Activated CD4-positive, alpha-beta T cell treated with anti-CD3 and anti-CD28 coated beads for 48 hours (primary cell): Measurements from ENCODE around the gene VPS16.
A peak's percentile ranks its signal among the peaks of the same experiment; 100 is the strongest.

Experiments
- DNase-seq: peaks from one replicate; pipeline ENCODE4 v3.0.0-alpha.2; 2020

VPS16 gene

DNA sequence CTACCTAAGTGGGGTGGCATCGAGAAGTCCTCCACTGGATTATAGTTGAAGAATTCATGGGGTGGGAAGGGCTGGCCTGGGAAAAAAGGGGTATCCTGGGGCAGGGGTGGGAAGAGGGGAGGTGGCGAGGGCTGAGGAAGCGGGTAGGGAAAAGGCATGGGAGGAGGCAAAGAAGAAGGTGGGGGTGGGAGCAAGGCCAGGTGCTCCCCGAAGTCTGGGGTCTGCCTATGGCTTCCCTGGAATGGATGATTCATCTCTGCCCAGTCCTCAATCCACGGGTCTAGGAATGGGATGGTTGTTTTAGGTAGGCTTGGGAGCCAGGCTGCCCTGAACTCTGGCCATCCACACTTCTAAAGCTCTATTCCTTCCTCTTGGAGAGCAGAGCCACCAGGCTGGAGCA is 4.5 kb upstream of the VPS16 start:
- DNase-seq, result no peak

DNA sequence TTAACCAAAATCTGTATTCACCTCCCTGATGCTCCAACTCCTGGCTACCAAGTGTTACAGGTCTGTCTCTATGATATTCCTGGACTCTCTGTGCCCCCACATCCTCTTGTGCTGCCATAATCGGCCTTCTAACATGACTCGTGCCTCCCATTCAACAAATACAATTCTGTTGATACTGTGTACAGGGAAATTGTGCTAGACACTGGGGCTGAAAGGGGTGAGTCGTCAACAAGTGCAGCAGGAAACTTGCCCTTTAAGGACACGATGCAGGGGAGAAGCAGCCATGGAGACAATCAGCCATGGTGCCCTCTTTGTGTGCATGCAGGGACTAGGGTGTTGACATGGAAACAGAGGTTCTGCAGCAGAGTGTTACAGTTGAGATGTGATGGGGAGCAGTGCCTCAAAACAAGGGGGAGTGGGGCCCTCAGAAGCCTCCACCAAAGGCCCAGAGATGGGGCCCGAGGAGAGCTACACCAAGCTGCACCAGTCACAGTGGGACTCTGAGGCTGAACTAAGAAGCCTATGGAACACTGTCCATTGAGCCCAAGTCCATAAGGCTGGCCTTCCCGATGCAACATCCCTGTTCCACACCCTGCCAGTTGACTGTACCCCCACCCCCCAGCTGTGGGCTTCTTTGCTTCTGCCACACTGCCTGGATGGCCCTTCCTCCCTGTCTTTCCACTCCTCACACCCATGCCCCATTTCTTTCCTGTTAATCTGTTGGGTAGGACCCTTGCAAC is 3.2 kb upstream of the VPS16 start:
- no peak for DNase-seq

DNA sequence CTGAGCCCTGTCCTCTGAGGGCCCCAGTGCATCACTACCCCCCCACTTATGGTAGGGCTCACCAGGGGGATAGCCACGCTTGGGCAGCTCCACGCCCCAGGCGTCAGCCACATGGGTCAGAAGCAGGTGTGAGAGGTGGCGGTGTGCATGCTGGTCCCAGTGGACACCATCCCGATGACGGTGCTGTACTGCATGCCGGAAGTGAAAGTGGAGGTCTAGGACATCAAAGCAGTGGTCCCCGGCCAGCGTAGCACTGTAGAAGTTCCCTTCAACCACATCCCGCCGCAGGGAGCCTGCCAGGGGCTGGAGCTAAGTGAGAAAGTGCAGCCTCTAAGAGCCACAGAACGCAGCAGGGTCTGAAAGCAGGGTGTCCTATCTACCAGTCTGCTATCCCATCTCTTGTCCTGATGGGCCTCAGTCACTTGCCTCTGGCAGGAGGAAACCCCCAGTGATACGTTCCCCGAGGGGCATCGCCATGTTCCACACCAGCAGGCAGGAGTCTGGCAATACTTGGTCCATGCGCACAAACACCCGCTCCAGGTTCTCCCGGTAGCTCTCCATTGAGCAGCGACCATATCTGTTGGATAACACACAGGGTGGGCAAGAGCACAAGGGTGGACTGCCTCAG is 2.3 kb upstream of the VPS16 start:
- no peak for DNase-seq

DNA sequence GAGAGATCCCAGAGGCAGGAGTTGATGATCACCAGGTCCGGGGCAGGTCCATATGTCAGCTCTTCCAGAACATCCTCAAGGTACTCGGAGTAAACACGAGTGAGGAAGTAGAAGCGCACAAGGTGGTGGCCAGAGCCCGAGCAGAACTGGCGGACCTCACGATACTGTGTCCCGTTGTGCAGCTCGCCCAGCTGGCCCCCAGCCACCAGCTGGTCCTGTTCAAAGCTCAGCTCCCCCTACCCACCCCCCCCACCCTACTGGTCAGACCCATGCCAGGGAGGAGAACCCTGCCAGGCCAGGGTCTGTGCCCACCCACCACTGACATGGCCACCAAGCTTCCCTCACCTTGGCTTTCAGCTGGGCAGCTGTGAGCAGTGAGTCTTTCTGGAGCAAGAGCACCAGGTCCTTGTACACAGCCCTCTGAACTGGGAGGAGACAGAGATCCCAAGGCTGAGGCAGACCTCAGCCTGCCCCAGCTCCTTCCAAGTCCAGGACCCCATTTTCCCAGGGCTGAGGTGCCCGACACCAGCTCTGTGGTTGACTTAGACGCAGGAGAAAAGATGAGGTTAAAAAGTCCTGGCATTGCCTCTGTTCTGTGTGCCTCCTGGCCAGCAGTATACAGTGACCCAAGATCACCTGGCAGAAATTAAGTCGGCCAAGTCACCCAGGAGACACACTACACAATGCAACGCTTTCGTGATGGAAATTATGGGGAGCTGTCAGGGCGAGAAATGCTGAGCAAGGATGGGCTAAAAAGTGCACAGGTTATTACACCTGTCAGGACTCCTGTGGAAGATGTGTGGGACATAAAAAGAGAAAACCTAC is 1.5 kb upstream of the VPS16 start:
- DNase-seq, result no peak

DNA sequence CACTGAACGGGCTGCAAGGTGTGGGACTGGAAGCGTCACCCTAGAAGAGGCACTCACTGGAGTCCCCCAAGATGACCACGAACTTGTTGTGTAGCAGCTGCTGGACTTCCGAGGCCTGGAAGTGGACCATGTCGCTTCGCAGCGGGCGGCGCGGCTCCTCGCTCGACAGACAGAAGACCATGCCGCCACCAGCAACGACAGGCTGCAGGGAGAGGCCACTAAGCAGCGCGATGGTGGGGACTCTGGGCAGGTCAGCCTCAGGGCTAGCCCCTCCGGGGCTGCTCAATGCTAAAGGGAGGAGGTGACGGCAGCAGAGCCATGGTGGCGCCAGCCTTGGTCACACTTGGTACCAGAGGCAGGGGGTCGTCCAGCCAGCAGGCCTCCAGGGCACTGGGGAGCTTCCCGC is 810 bp upstream of the VPS16 start:
- no peak for DNase-seq

DNA sequence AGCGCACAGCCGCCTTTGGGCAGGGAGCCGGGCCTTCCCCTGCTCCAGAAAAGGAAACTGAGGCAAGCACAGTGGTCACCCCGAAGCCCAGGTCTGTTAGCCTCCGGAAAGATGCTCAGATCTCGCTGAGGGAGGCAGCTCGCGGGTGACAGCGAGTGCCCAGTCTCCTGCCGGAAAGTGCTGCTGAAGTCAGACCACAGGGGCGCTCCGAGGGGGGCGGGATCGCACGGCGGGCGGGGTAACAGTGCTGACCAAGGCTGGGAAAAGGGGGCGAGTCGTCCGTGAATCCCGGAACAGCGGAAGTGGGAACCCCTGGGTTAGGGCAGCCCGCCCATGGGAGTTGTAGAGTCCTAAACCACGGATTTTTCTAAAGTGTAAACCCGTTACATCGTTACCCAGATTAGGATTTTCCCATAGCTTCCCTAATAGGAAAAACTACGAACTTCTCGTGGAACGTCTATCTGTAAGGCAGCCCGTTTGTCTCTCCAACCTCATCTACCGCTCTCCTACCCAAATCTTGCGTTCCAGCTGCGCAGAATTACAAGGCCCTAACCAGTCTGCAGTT is 504 bp downstream of the VPS16 start:
- peak; percentile 53 for DNase-seq

DNA sequence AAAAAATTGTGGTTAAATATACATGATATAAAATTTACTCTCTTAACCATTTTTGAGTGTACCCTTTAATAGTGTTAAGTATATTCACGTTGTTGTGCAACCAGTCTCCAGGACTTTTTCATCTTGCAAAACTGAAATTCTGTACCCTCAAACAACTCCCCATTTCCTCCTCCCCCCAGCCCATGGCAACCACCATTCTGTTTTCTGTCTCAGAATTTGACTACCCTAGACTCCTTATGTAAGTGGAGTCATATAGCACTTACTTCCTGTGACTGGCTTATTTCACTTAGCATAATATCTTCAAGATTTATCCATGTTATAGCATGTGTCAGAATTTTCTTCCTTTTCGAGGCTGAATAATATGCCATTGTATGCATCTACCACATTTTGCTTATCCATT is 5.1 kb downstream of the VPS16 start:
- no peak for DNase-seq

DNA sequence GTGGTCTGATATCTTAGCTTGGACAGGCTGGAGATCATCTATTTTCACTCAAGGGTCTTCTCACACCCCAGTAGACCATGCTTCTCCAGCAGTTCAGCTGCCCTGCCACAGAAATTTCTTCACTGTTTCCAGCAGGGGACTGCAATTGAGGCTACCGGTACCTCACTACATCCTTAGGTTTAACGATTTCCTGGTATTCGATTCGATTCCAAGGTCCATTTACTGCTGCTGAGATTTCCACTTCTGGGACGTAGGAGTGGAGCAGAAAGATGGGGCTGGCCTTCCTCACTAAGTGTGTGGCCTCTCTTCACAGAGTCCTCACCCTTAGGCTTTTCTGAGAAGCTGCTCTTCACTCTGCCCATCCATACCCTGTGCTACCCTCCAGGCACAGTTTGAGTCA is 6.2 kb downstream of the VPS16 start:
- DNase-seq, result no peak

DNA sequence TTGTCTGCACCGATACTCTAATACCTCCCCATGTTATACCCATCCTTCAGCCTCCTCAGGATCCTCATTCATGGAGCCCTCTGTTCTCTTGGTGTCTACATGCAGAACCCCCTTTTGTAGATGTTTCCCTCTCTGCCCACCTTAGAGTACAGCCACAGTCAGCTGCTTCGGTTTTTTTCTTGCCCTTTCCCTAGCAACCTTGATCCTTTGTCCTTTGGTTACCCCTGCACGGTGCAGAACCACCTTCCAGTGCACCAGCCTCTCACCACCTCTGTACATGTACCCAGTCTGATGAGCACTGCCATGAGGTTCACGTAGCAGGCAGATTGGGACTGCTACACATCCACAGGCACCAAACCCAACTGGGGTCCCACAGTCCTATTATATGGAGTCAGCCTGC is 7.3 kb downstream of the VPS16 start:
- DNase-seq, result no peak

DNA sequence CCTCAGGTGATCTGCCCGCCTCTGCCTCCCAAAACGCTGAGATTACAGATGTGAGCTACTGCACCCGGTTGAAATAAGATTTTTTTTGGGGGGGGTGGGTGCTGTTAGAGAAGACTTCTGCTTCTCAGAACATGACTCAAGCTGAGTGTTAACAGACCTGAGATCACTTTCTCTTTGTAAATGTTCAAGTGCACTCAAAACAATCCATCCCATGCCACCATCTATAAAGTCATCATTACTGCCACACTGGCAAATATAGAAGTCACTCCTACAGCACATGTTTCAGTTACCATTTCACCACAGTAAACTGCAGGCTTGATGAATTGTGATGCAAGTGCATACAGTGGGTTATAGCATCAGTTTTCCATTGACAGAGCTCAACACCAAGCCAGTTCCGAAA is 9.0 kb downstream of the VPS16 start:
- no peak for DNase-seq

DNA sequence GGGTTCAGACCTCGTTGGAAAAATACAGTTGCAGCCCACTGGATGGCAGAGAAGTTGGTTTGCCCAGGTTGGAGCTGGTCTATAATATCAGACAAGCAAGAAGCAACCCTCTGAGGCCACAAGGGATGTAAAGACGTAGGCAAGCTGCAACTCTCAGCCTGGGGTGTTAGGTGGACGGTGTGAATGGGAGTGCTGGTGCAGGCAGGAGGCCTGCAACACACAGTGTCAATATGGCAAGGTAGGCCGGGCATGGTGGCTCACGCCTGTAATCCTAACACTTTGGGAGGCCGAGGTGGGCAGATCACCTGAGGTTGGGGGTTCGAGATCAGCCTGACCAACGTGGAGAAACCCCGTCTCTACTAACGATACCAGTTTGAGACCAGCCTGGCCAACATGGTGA is 10.5 kb downstream of the VPS16 start:
- DNase-seq, result no peak

DNA sequence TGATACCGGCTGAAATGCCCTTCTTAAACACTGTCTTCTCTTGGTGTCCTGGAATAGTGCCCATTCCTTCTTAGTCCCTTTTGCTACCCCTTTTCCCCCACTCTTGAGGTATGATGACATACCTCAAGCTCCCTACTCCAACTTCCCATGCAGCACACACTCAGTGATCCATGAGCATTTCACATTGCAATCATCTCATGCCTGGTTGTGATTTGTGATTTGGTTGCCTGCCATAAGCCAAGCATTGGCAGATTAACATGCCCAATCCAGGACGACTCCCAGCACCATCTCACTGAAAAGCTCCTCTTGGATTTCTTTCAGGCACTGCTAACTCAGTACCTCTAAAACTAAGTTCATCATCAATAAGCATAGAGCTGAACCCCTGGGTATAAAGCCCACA is 18.0 kb downstream of the VPS16 start:
- DNase-seq, result no peak

DNA sequence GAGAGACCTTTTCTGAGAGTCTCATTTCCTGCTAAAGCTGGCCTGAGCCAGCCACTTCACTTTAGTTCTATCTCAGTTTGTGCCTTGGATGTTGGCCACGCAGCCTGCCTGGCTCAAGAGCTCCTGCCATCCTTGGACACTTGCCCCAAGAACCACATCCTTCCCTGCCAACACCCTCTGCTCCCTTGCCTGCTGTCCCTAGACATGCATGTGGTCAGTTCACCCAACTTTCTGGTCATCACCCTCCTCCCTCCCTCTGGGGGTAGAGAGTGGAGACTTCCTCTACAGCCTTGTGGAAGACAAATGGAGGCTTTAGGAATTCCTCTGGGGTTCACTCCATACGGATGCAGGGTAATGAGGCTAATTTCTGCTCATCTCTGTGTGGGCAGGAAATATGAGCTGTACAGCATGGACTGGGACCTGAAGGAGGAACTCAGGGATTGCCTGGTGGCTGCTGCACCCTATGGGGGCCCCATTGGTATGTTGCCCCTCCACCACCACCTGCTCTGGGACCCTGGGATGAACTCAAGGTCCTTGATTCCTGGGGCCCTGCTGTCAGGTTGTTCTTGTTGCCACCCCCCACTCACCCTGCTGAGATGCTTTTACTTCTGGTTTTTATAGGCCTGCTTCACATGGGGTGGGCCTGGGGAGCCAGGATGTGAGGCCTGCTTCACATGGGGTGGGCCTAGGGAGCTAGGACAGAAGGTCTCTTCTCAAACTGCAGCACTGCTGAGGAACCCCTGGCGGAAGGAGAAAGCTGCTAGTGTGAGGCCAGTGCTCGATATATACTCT is 19.0 kb downstream of the VPS16 start:
- no peak for DNase-seq

DNA sequence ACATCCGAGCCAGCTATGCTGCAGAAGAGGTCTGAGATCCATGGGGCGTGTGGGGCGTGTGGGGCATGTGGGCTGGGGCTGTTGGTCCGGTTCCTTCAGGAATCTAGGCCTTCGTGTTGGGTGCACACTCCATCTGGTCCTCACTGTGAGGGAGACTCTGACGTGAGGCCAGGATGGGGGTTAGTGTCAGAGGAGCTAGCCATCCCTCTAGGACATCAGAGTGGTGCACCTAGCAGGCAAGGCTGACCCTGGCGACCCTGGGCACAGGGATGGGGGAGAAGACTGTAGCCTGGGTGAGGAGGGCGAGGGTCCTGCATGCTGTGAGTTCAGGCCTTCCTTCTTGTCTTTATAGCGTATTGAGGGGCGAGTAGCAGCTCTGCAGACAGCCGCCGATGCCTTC is 24.1 kb downstream of the VPS16 start:
- DNase-seq, result no peak

DNA sequence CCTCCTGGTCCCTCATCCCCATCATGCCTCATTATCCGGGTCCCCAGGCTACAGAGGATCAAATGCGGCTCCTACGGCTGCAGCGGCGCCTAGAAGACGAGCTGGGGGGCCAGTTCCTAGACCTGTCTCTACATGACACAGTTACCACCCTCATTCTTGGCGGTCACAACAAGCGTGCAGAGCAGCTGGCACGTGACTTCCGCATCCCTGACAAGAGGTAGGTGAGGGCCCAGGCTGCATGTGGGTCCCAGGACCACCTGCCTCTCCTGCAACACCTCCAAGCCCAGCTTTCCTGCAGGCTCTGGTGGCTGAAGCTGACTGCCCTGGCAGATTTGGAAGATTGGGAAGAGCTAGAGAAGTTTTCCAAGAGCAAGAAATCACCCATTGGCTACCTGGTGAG is 24.6 kb downstream of the VPS16 start:
- no peak for DNase-seq

DNA sequence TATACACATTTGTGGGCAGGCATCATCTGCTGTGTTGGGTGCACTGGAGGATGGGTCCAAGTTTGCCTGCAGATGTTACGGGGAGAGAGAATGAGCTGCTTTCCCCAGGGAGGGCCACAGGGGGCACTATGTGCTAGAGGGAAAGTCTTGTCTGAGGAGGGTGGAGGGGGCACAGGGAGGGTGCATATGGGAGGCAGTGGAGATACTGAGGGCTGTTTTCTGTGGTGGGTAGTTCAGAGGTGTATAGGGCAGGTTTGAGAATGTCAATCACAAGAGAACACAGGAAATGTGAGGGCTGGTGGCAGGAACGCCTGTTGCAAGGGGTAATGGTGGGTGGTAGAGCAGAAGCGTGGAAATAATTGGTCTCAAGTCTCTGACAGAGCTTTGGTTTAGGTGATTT is 25.1 kb downstream of the VPS16 start:
- peak; percentile 75 for DNase-seq

DNA sequence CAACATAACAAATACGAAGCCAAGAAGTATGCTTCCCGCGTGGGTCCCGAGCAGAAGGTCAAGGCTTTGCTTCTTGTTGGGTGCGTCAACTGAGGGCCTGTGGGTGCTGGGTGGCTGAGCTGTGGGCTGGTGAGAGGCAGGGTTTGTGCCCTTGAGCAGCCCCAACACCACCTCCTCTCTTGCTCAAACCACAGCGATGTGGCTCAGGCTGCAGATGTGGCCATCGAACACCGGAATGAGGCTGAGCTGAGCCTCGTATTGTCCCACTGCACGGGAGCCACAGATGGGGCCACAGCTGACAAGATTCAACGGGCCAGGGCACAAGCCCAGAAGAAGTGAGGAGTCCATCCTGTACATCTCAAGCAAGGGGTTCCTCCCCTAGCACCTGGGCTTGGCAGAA is 25.7 kb downstream of the VPS16 start:
- DNase-seq, result peak; percentile 24

DNA sequence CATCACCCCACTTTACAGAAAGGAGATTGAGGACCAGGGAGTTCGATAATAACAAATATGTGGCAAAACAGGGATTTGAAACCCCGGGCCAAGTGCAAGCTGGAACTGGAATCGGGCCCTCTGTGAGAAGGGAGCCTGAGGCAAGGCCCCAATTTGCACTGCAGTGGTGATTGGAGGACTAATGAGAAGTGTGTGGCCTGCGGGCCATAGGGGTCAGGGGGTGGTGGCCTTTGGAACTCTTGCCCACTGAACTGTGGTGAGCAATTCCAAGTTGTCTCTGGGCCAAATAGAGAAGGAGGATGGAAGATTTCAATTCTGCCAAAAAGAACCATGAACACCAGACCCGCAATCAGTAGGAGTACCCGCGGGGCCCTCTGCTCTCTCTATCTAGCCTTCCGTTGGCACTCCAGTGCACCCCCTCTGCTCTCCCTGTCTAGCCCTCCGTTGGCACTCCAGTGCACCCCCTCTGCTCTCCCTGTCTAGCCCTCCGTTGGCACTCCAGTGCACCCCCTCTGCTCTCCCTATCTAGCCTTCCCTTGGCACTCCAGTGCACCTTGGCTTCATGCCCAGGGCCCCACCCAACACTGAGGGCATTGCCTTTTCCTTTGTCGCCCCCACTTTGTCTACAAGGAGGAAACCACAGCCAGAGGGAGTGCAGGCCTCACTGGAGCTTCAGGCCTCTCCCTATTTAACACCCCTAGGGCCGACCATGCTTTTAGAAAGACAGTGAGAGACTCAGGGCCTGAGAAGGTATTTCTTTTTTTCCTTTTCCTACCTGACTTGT is 26.7 kb downstream of the VPS16 start:
- DNase-seq, result no peak

DNA sequence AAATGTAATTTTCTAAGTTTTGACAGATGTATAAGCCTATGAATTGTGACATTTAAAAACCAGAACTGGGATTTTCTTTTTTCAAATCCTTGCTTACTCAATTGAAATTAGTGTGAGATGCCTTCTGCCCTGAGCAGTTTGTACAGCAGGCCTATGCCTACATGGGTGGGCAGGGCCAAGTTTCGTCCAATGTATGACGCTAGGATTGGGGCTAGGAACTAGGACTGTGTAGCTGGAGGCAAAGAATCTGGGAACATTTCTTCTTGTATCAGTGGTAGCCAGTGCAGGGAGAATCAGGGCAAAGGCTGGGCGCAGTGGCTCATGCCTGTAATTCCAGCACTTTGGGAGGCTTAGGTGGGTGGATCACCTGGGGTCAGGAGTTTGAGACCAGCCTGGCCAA is 28.8 kb downstream of the VPS16 start:
- DNase-seq, result no peak

DNA sequence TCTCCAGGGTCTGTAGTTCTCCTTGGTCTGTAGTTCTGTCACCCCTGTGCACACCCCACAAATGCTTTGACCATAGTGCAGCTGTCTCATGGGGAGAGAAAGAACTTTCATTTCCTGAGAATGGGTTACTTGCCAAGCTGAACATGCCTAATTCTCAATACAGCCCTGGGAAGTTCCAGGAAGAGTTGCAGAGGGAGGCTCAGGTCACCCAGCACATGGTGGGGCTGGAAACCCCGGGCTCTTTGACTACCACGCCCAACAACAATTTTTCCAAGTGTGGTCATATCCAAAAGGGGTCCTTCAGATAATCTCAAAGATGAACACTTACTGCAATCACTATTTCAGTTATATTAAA is 30.5 kb downstream of the VPS16 start:
- no peak for DNase-seq

DNA sequence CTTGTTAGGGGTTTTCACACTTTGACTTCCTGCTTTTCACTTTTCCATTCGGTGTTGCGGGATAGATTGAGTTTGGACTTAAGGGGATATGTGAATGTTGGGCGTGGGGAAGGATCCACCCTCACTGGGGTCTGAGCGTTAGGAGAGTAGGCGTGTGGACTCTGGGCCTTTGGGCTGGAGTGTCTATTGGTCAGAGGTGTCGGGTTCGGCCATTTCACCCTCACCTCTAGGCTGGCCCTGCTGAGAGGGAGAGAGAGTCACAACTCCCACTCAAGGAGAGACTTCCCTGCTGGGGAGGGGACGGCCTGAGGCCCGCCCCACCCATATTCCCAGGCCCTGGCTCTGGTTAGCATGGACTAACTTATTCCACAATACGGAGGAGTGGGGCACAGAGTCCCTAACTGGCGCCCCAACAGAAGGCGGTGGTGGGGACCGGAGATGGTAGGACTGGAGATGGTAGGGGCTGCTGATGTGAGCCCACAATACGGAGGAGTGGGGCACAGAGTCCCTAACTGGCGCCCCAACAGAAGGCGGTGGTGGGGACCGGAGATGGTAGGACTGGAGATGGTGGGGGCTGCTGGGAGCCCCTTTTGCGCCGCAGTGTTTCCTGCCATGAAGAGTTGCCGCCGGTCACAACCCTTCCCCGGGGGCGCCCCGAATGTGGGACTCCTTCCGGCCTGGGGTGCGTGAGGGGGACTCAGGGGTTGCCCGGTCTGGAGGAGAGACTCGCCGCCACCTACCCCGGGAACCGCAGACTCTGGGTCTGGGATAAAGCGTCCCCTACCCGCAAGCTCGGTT is 31.3 kb downstream of the VPS16 start:
- DNase-seq, result peak; percentile 61
